Neutrophil (primary cell): ENCODE results near the gene GCC1.

ENCODE experiments used
- H3K27ac ChIP-seq: fragments of 200-600 bp; sonication (generic); 2 replicates; pipeline ENCODE4 v1.5.1; 2016; ENCODE audit warnings: mild to moderate bottlenecking, moderate library complexity
- H3K27me3 ChIP-seq: fragments of 200-600 bp; sonication (generic); 2 replicates; pipeline ENCODE4 v1.6.0; 2016; ENCODE audit warnings: mild to moderate bottlenecking
- H3K36me3 ChIP-seq: fragments of 200-600 bp; sonication (generic); 2 replicates; pipeline ENCODE4 v1.5.1; 2017
- H3K4me1 ChIP-seq, 2 experiments: fragments of 200-600 bp in 1 of 2; sonication (generic) in 1 of 2; 1 replicate in 1 of 2; 2 replicates in 1 of 2; pipeline versions ENCODE4 v1.5.1 to v1.6.1; 2013 to 2016; ENCODE audit warnings: low read depth in 1 of 2, low read length in 1 of 2, mild to moderate bottlenecking in 1 of 2, moderate library complexity in 1 of 2; ENCODE audit not compliant: control insufficient read depth in 1 of 2, insufficient read depth in 1 of 2
- H3K4me3 ChIP-seq, 2 experiments: fragments of 200-600 bp in 1 of 2; sonication (generic) in 1 of 2; 1 replicate in 1 of 2; 2 replicates in 1 of 2; pipeline ENCODE4 v1.5.1; 2013 to 2016; ENCODE audit warnings: low read depth in 1 of 2, low read length in 1 of 2, mild to moderate bottlenecking in 1 of 2, moderate library complexity in 1 of 2
- H3K9me3 ChIP-seq: fragments of 200-600 bp; sonication (generic); 2 replicates; pipeline ENCODE4 v1.5.1; 2016
- TF ChIP-seq, protein P1 (sequence below): fragments of 200-600 bp; sonication (generic); IDR thresholded peaks from 2 replicates; pipeline ENCODE4 v1.5.1; 2016; ENCODE audit warnings: antibody characterized with exemption

The GCC1 gene

DNA sequence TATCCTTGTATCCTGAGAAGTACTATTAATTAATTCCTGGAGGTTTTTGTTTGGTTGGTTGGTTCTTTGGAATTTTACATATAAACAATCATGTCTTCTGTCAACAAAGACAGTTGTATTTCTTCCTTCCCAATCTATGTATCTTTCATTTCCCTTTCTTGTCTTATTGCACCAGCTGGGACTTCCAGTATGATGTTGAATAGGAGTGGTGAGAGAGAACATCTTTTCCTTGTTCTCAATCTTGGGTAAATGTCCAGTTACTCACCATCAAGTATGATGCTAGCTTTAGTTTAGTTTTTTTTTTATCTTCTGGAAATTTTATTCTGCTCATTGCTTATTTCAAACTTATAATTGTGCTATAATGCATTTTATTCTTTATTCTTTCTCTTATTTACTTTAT, 39.9 kb upstream of the GCC1 start:
- Histone ChIP-seq H3K36me3 (no peaks in the 10 kb centered on the region), H3K27me3 (peaks cover 49% of the 10 kb centered on the region), H3K4me3 (no peak overlapping the region), H3K4me1 (no peaks in the 10 kb centered on the region), H3K9me3 (no peaks in the 10 kb centered on the region), H3K27ac (no peak overlapping the region)
- TF ChIP-seq, protein P1, sequence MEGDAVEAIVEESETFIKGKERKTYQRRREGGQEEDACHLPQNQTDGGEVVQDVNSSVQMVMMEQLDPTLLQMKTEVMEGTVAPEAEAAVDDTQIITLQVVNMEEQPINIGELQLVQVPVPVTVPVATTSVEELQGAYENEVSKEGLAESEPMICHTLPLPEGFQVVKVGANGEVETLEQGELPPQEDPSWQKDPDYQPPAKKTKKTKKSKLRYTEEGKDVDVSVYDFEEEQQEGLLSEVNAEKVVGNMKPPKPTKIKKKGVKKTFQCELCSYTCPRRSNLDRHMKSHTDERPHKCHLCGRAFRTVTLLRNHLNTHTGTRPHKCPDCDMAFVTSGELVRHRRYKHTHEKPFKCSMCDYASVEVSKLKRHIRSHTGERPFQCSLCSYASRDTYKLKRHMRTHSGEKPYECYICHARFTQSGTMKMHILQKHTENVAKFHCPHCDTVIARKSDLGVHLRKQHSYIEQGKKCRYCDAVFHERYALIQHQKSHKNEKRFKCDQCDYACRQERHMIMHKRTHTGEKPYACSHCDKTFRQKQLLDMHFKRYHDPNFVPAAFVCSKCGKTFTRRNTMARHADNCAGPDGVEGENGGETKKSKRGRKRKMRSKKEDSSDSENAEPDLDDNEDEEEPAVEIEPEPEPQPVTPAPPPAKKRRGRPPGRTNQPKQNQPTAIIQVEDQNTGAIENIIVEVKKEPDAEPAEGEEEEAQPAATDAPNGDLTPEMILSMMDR, result no peak

DNA sequence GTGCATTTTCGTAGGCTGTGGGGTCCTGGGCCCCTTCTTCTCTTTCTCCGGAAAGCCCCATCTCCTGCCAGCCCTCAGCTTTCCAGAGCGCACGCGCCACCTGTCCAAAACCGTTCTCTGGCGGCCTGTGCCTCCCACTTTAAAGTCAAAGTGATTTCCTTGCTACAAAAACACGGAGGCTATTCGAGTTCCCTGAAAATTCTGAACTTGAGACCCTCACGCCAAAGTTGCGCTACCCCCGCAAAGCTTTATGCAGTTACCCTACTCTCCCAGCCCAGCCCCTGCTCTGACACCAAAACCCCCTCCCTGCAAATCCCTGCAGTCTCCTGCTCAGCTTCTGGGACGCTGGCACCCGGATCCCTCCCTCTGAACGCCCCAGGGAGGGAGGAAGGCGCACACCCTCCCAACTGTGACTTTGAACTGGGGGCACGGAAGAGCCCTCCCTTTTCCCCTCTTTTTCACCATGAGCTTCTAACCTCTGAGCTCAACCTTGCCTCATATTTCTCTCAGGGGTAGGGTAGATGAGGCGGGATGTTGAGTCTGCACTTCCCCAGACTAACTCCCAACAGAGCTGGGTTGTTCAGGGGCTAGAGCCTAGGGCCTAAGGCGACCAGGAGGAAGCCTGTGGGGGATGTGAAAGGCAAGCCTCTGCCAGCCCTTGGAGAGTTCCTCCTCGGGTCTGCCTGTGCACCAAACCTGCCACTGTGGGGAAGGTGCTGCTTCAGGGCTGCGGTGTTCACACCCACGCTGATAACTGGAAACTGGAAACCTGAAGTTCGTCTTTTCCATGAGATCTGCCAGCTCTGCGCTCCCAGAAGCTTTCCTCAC, 35.2 kb upstream of the GCC1 start:
- no peak overlapping the region for H3K27ac ChIP-seq
- H3K27me3 ChIP-seq, result peaks cover 97% of the 10 kb centered on the region
- no peaks in the 10 kb centered on the region for H3K4me1 ChIP-seq
- H3K36me3 ChIP-seq, result no peaks in the 10 kb centered on the region
- H3K4me3 ChIP-seq, result no peak overlapping the region
- no peaks in the 10 kb centered on the region for H3K9me3 ChIP-seq
- TF ChIP-seq, protein P1, result no peak

DNA sequence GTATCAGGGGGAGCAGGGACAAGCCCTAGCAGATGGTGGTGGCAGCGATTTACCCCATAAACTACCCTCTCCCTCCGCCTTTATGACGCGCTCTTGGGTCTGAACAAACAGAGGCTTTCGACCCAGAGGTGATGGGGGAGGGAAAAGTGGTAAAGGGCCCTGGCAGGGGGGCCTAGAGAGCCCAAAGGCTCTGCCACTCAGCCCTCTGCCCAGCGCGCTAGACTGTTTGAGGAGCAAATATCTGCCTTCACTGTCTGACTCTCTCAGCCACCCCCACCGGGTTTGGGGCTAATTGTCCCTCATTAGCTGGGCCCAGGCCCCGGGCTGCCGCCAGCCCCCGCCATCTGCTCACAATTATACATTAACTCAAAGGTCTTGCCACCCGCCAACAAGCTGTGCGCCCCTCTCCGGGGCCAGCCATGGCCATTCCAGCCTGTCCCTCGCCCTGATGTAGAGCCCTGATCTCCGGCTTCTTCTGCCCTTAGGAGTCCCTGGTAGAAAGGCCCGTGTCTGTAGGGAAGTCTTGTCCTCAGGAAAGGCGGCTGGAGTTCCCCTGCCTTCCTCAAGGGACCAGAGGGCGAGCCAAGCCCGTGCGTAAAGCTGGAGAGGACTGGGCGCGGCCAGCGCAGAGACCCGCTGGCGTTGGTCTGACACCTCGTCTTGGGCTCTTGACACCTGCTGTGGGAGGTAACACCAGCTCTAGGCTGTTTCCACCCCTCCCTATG, 34.4 kb upstream of the GCC1 start:
- H3K9me3 ChIP-seq, result no peaks in the 10 kb centered on the region
- H3K27ac ChIP-seq, result no peak overlapping the region
- H3K36me3 ChIP-seq, result no peaks in the 10 kb centered on the region
- H3K4me1 ChIP-seq, result no peaks in the 10 kb centered on the region
- H3K27me3 ChIP-seq, result peaks cover 98% of the 10 kb centered on the region
- no peak overlapping the region for H3K4me3 ChIP-seq
- TF ChIP-seq, protein P1, result no peak

DNA sequence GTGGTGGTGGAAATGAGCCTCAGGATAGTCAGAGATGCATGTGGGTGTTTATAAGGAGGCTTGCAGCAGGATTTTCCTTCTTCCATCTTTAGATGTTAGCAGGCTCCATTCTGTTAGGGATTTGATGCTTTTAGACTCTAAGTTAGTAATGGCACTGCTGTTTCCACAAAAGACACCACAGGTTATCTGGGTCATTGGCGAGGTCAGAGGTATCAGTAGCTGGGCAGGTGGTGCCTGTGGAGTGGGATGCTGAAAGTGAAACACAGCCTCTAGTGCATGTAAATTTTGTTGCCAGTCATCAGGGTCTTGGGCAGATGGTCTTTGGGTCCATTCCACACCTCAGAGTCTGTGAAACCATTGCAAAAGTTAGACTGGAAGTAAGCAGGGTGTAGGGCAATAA, 33.4 kb upstream of the GCC1 start:
- Histone ChIP-seq H3K27me3 (peaks cover 100% of the 10 kb centered on the region), H3K4me1 (no peaks in the 10 kb centered on the region)
- TF ChIP-seq, protein P1, result no peak

DNA sequence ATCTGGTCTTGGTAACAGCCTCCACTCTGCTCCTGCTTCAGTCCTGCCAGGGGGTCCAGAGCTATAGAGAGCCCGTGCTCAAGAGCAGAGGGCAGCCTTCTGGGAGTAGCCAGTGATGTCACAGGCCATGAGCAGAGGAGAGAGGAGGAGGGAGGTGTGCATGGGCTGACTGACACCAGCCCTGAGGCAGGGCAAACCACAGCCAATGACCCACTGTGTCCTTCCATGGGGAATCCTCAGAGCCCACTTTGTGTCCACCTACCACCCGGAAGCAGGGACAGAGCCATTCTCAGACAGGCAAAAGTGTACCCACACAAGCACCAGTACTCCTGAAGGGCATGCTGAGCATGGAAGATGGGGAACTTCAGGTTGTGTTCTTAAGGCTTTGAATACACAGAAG, 32.6 kb upstream of the GCC1 start, which contains the start of gene PAX4:
TSS of gene PAX4 (minus strand) at position 101 of the 400 bp plus-strand sequence. CDS start 2,214 bp downstream, outside the sequence.
- no peaks in the 10 kb centered on the region for H3K4me1 ChIP-seq
- H3K36me3 ChIP-seq, result no peaks in the 10 kb centered on the region
- no peaks in the 10 kb centered on the region for H3K9me3 ChIP-seq
- no peak within 1 kb of the TSS for H3K27ac ChIP-seq
- H3K27me3 ChIP-seq, result peaks cover 98% of the 10 kb centered on the region
- H3K4me3 ChIP-seq, result no peak within 1 kb of the TSS
- TF ChIP-seq, protein P1, result no peak

More for the DNA sequence above, 33.4 kb upstream of the GCC1 start:
- H3K4me3 ChIP-seq, result no peak overlapping the region
- no peaks in the 10 kb centered on the region for H3K9me3 ChIP-seq
- H3K36me3 ChIP-seq, result no peaks in the 10 kb centered on the region
- no peak overlapping the region for H3K27ac ChIP-seq
